Measurements from ENCODE around the gene CTSH.
"Not testable (repeated sequence)": the region's sequence is repeated elsewhere in the genome, so short reads cannot be mapped to it uniquely, and the experiment has no call there.

The CTSH gene

GRCh38 chr15:78921940-78922339, 22.9 kb downstream of the CTSH start:
- DNase-seq, result no peak

GRCh38 chr15:78921517-78921916, 23.3 kb downstream of the CTSH start:
- DNase-seq, result no peak

GRCh38 chr15:78917888-78918287, 27.0 kb downstream of the CTSH start:
- DNase-seq, result no peak

- no peak for DNase-seq
Measured at GRCh38 chr15:78916088-78916487, 28.8 kb downstream of the CTSH start.

- DNase-seq, result no peak
Measured at GRCh38 chr15:78915341-78916087, 29.3 kb downstream of the CTSH start.

- DNase-seq, result no peak
Measured at GRCh38 chr15:78914027-78914764, 30.6 kb downstream of the CTSH start.

GRCh38 chr15:78913012-78913411, 31.8 kb downstream of the CTSH start:
- DNase-seq, result no peak

- DNase-seq, result no peak
Measured at GRCh38 chr15:78912316-78912715, 32.5 kb downstream of the CTSH start.

GRCh38 chr15:78910271-78910670, 34.6 kb downstream of the CTSH start:
- DNase-seq, result no peak

- no peak for DNase-seq
Measured at GRCh38 chr15:78909791-78910228, 35.0 kb downstream of the CTSH start.

GRCh38 chr15:78909160-78909695, 35.6 kb downstream of the CTSH start:
- DNase-seq, result no peak

- no peak for DNase-seq
Measured at GRCh38 chr15:78907577-78907976, 37.3 kb downstream of the CTSH start.

GRCh38 chr15:78906316-78906620, 38.6 kb downstream of the CTSH start:
- DNase-seq, result no peak

GRCh38 chr15:78904599-78905358, 40.1 kb downstream of the CTSH start:
- no peak for DNase-seq

GRCh38 chr15:78902281-78903032, 42.4 kb downstream of the CTSH start:
- DNase-seq, result not testable (repeated sequence)

GRCh38 chr15:78900819-78901533, 43.9 kb downstream of the CTSH start:
- not testable (repeated sequence) for DNase-seq

- DNase-seq, result no peak
Measured at GRCh38 chr15:78898540-78898939, 46.3 kb downstream of the CTSH start.

GRCh38 chr15:78895471-78895870, 49.4 kb downstream of the CTSH start:
- no peak for DNase-seq

- no peak for DNase-seq
Measured at GRCh38 chr15:78893538-78893937, 51.3 kb downstream of the CTSH start.

- no peak for DNase-seq
Measured at GRCh38 chr15:78889000-78889399, 55.8 kb downstream of the CTSH start.

GRCh38 chr15:78881681-78882080, 63.2 kb downstream of the CTSH start:
- DNase-seq, result no peak

GRCh38 chr15:78880813-78881212, 64.0 kb downstream of the CTSH start:
- no peak for DNase-seq

Data from effector CD8-positive, alpha-beta T cell (primary cell).